Hematopoietic multipotent progenitor cell treated with erythropoietin and hydrocortisone succinate and interleukin-3 and kit ligand, for 8 days (in vitro differentiated cells): ENCODE results near the gene SMAD7.
A peak's percentile ranks its signal among the peaks of the same experiment; 100 is the strongest.

Source experiments
- DNase-seq: peaks from one replicate; pipeline ENCODE4 v3.0.0-alpha.2; 2015

Gene SMAD7

DNA sequence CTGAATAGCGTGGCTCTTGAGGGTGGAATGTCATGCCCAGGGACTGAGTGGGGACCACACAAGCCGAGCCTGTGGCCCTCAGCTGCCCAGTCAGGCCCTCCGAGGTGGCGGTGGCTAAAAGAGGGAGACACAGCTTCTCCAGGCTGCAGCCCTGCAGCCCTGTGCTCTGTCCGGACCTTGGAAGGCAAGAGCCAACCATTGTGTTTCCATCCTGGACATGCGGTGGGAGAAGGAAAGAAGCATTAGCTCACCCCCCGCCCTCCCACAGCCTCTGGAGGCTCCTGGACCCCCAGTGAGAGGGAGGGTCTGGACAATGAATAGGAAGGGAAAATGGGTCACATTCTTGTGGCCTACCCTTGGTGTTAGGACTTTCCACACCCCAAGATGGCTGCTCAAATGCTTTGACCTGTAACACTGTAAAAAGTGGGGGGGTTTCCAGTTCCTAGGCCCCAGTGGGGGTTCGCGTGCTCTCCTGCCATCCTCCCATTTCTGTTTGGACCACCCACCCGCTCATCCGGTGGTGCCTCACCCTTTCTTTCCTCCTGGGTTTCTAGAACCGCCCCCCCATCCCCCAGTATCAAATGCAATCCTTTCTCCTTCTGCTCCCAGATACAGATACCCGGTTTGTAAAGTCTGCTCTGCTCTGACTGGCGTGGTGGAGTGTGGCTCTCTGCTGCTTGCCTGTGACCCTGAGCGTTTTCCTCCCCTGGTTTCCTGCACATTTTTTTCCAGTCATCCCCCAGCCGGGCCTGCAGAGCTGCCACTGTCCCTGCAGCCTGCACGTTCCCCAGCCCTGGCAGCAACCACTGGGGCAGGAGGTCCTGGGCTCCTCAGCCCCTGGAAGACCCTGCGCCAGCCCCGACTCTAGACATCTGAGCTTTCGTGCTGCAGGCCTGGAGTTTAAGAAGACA lies 36.3 kb upstream of the SMAD7 start:
- no peak for DNase-seq

DNA sequence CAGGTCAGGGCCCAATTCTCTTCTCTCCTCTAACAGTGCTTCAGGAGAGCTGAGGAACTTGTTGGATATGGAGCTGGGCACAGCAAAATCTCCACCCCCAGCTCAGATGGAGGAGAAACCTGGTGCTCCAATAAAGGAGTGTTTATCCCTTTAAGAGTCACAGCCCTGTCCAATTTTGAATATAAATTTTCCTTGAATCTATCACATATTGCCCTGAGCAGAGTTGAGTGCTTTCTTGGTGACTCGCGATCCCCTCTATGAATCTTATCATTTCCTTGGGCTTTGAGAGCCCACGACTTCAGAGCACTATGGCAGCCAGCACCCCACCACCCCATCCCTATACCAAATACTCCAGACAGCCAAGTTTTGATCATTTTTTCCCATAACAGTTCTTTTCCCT lies 34.4 kb upstream of the SMAD7 start:
- no peak for DNase-seq

DNA sequence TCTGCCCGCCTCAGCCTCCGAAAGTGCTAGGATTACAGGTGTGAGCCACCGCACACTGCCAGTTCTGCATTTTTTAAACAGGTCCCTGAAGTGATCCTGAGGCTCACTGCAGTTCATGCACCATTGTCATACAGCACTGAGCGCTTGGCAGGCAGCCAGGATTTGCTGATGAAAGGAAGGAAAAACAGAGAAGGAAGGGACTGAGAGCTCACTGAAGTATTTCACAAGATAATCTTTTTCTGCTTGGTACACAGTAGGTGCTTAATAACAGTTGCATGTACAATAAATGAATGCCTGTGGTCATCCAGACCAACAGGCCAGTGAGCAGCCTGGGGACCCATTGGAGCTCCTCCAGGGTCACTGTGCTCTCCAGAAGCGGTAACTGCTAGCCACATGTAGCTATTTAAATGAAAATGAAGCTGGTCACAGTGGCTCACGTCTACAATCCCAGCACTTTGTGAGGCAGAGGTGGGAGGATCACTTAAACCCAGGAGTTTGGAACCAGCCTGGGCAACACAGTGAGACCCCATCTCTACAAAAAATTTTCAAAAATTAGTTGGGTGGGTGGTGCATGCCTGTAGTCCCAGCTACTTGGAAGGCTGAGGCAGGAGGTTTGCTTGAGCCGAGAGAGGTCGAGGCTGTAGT lies 33.1 kb upstream of the SMAD7 start:
- no peak for DNase-seq

DNA sequence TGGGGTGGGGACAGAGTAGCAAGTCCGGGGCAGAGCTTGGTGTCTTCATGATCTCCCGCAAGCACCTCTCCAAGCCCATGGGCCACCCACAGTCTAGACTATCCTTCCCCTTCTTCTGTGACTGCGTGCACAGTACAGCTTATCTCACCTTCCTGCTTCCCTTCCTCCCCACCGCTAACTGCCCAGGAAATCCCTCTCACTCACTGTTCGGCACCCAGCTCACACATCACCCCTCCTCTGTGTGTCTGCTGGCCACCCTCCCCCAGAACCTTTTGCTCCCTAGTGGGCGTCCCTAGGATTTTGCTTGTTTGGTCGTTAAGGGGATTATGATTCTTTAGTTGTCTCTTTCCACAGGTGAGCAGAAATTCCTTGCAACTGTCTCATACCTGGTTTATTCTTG lies 31.5 kb upstream of the SMAD7 start:
- DNase-seq: no peak

DNA sequence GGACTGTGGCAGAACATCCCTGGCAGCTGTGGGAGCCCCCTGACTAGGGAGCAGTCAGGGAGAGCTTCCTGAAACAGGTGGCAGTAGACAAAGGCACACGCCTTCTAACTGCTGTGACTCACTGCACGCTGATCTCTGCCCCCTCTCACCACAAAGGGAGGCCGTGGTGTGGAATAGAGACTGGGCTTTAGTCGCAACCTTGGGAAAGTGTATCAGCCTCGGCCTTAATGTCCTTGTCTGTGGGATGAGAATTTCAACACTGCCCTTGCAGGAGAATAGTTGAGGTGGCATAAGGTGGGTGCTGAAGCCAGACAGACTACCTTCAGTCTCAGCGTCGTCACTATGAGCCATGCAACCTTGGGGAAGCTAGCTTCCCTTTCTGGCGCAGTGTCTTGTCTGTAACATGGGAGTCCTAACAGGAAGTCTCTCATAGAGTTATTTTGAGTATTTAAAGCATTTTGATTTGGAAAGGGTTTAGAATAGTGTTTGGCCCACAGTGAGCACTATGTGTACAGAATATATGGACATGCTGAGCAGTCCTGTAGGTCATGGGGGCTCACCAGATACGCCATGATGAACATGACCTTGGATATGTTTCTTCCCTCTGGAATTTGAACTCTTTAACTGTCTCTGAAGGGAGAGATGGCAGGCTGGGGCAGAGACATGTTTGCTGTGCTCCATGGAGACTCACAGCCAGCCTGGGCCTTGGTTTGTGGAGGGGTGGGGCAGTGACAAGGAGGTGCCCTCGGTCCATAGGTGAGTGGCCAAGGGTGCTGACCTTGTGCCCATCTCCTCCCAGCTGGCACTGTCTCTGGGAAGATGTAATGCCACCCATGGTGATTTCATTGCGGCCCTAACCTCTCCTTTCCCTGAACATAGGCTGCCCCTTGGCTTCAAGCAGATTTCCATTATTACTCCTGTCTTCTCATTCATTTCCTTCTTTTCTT lies 29.5 kb upstream of the SMAD7 start:
- DNase-seq: no peak

DNA sequence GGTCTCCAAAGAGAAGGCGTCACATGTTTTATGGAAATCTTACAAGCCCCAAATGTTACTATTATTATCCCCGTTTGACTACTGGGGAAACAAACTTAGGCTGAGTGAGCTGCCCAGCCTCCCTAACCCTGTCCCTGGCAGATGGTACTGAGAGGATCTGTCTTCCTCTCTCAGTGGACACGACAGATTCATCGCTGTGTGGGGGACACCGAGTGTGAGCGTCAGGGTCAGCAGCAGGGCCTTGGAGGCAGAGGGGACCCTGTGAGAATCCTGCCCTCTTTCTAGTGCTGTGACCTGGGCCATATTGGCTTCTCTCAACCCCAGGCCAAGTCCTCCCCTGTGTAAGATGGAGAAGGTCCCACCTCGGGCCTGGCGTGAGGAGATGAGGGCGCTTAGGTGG lies 27.1 kb upstream of the SMAD7 start:
- no peak for DNase-seq

DNA sequence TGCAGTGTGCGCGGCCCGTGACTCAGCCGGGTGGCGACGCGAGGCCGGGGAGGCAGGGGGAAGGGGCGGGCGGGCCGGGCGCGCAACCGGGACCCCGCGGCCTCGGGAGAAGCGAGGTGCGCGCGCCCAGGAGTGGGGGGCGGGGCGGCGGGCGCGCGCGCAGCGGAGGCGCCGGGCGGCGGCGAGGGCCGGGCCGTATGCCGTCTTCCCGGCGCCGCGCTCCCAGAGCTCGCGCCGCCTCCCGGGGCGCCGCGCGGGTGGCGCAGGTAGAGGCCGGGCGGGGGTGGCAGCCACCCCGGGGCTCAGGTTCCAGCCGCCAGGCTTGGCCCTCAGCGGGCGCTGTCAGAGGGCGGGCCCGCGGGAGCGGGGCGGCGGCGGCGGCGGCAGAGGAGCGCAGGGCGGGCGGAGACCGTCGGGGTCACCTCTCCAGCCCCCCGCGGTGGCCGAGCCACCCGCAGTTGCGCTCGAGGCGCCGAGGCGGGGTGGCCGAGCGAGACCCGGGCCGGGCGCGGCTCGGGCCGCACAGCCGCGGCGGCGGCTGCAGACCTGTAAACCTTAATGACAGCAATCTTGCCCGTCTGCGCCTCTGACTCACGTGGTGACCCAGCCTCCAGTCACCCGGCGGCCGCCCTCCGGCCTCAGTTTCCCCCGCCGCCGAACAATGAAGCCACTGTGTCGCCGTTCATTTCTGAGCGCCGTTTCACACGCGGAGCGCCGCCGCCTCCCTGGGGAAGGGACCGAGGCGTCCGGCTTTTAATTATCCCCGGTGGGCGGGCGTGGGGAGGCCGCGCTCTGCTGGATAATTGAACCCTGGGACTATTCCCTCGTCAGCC lies 25.3 kb upstream of the SMAD7 start:
- no peak for DNase-seq

DNA sequence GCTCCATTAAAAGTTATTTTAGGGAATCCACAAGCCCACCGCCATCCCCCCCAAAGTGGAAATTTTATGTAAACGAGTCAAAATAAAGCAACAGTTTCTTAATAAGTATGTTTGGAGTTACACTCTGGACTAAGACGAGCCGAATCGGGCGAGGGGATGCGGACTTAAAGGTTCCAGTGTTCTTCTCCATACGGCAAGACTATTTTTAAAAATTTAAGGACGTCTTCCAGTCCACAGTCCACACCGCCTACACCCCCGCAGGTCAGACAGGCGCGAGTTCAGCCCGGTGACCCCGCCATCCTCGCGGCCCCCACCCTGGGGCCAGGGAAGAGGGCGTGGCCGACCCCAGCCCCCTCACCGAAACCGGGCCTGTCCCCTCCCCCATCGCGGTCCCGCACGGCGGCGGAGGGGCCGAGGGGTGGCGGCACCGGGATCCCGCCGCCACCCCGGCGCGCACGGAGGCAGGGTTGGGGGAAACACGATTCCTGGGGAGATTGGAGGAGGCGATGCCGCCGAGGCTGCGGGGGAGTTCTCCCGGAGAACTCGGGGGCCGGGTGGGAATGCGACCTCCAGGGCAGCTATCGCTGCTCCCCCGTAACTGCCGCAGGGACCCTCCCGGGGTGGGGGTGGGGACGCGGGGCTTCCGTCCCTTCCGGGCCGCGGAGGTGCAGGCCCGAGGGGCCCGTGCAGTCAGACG lies 24.5 kb upstream of the SMAD7 start:
- DNase-seq: no peak

DNA sequence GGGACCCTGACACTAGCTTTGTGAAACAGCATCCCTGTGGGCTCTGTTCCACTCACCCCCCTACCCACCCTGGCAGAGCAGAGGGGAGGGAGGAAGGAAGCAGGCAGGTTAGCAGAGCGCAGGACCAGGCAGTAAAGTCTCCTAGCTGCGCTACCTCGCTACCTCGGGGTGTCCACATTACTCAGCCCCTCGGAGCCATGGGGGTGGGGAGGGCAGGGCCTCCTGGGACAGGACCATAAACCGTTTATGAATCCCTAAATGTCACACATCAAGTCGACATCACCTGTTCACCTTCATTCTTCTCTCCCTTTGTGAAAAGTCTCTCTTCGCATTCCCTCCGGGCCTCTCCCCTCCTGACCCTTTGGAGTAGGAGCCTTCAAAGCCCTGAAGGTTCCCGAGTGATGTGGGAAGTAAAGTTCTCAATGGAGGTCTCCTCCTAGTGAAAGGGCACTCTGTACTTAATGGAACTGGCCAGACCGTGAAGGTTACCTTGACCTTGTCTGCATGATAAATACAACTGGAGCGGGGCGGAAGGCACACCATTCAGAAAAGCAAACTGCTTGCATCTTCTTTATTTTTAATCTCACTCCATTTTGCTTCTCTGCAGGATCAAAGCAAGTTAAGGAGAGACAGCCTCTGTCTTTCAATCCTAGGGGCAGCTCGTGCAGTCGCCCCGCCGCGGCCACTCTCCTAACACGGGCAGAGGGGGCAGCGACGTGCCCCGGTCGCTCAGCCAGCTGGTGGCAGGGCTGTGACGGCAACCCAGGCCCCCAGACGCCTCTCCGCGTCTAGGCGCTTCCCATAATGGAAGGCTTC lies 23.7 kb upstream of the SMAD7 start:
- DNase-seq: no peak

DNA sequence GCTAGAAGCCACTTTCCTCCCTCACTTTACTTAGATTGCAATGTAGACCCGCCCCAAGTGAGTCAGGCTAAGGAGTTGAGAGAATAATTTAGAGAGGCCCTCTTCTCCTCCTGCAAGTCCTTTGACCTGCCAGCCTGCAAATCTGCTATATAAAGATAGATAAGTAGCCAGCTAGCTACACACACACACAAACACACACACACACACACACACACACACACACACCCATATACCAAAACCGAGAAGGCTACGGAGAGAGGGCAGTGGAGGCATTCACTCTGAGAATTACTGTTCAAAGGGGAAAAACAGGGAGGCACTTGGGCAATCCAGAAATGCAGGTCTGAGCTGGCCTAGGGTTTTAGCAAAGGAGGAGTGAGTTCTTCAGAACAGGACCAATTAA lies 23.0 kb upstream of the SMAD7 start:
- no peak for DNase-seq

DNA sequence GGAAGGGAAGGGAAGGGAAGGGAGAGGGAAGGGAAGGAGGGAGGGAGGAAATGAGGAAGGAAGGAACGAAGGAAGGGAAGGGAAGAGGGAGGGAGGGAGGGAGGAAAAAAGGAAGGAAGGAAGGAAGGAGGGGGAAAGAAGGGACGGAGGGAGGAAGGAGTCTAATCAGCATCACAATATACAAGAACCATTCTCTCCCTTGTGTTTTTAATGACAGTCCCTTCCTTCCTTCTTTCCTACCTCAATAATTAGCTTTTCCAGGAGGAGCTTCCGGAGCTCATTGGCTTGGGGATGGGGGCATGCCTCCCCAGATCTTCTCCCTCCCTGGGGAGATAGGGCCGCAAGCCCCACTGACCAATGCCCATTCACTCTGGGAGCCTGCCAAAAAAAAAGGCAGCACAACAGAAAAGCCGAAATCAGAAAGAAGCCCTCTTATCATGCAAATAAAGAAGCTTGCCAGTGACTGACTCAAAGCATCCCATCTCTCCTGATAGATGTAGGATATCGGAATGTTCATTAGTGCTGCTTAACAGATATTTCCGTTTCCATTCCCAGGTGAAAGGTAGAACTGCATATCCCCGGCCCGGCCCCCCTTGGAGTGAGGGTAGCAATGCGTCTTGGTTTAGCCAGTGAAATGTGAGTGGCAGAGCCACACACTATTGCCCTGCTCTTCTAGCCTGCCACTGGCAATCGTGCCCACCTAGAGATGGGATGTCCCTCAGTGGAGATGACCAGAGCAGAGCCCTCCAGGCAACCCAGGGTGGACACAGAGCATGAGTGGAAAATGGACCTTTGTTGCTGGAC lies 17.8 kb upstream of the SMAD7 start:
- DNase-seq: no peak

DNA sequence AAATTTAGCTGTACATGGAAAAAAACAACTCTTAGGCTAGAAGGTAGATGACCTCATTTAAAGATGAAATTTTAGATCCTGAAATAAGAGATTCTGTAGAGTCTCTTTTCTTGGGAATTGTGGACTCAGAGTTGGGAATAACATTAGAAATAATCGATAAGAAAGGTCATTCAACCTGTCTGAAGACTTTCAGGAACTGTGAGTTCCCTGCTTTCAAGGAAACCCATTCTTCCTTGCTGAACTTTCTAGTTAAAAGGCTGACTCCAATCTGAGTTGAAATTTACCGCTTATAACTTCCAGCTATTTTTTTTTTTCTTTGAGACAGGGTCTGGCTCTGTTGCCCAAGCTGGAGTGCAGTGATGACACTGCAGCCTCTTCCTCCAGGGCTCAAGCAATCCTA lies 16.8 kb upstream of the SMAD7 start:
- no peak for DNase-seq

DNA sequence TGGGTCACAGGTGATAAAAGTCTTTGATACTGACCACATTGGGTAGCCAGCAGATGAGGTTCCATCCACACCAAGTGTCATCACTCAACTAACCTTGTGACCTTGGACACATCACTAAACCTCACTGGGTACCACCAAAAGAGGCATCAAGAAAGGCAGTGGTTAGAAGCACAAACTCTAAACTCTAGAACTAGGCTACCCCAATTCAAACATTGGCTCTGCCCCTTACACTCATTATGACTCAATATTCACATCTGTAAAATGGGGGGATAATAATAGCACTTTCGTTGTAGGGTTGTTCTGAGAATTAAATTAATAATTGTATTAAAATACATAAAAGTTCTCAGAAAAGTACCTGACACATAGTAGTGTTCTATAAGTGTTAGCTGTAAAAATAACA lies 15.8 kb upstream of the SMAD7 start:
- DNase-seq: no peak

DNA sequence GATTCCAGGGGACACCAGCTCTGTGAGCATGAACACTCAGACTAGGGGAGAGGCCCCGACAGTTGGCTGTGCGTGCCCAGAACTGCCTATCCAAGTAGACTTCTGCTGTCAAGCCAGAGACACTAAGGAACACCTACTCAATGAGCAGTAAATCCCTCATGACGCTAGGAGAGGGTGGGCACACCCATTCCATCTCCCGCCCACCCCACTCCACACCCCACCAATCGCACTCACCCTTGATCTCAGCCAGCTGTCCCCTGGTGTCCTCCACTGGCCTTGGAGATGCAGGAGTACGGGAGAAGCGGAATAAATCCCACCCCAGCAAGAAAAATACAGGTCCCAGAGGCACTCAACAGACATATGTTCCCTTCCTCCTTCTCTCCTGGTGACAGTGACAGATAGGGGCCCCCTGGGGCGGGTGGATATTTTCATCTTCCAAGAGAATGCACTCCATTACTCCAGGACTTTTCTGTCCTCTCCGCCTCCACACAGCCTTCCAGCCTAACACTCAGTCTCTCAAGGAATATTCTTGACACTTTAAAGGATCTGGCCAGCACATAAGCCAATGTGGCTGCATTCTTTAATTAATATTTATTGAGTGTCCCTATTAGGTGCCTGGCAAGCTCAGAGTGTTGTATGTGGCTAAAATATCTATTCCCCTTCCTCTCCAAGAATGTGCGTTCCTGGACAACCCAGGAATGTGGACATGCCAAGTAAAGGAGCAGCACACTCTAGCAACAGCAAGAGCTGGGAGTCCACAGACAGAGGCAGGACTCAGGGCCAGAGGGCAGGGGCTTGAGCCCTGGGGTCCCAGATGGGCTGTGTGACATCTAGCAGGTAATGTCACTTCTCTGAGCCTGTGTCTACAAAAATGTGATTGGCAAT lies 13.1 kb upstream of the SMAD7 start:
- DNase-seq: no peak

DNA sequence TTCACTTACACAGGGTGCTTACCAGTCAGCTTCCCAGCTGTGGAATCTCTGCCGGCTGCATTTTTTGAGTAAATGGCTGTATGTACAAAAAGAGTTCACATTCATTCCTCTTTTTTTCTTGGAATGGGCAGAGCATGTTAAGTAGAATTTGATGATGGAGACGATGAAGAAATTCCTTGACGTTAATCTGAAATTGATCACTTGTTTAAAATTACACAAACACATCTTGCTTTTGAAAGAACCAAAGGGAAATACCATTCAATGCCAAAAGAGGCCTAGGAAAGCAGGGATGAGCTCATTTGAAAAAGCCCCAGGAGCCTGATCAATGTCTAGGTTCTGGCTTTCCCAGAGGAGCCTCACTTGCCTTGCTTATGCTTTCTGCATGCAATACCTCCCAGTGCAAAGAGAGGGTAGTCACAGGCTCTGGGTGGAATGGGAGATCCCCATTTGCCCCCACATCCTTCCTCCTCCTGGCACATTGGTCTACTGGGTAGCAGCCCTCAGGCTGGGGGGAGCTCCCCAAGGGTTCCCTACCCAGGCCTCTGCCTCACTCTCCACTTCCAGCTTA lies 12.3 kb upstream of the SMAD7 start:
- no peak for DNase-seq

DNA sequence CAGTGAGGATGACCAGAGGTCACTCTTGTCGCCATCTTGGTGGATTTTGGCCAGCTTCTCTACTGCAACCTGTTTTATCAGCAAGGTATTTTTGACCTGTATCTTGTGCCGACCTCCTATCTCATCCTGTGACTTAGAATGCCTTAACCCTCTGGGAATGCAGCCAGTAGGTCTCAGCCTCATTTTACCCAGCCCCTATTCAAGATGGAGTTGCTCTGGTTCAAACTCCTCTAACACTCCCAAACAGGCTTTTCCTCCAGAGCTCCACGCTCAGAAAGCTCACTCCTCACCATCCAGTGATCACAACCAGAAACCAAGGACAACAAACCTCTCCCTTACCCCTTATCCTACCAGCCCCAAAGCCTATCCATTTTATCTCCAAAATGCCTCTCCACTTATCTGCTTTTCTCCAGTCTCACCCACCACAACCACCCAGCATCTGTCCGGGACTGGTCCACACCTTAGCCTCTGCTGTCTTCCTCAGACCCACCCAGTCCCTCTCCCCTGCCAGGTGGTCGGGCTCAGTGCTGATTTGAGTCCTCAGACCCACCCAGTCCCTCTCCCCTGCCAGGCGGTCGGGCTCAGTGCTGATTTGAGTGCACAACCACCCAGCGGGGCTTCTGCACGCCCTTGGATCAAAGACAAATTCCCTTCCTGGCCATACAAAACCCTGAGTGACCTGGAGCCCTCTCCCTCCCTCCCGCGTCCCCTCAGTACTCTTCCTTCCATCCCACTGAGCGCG lies 11.7 kb upstream of the SMAD7 start:
- DNase-seq: peak; percentile 33

DNA sequence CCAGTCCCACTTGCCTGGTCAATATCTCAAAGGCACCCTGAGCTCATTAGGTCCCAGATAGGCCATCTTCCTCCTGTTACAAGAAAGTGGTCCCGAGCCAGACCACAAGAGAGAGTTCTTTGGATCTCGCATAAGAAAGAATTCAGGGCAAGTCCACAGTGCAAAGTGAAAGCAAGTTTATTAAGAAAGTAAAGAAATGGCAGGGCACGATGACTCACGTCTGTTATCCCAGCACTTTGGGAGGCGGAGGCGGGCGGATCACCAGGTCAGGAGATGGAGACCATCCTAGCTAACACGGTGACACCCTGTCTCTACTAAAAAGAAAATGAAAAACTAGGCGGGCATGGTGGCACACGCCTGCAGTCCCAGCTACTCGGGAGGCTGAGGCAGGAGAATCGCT lies 10.8 kb upstream of the SMAD7 start:
- no peak for DNase-seq
